Omental fat pad (tissue), 4 donors: ENCODE data around the gene NDUFS8. TPM values are rescaled to one million over a fixed set of nuclear protein-coding genes. Genes with fewer than 3 reads are reported as not detected.

ENCODE experiments used
- ATAC-seq: fragments of 150-250 bp; one replicate; pipeline ENCODE4 v1.9.1; 2016; ENCODE audit warnings: mild to moderate bottlenecking, moderate library complexity; ENCODE audit not compliant: low FRiP score
- DNase-seq: peaks from one replicate; pipeline ENCODE4 v3.0.0-alpha.2; 2019; ENCODE audit warnings: low spot score
- CTCF ChIP-seq, 3 donors: fragments of 450-650 bp; IDR thresholded peaks; one replicate each; pipeline ENCODE4 v1.5.1; 2016 to 2017; ENCODE audit warnings: antibody characterized with exemption in 3 of 3, mild to moderate bottlenecking in 3 of 3, moderate library complexity in 2 of 3
- total RNA-seq, 4 donors: library from RNA; depleted of rRNA; stranded (reverse); fragments of >200 nt; gene quantifications; one replicate each; pipeline ENCODE4 v1.1.0, GENCODE V29; 2016

Gene NDUFS8
- total RNA-seq, 4 donors from 2014 or later: 91.1 to 155 (median 128) TPM

- no peak for TF ChIP-seq CTCF (IDR thresholded peaks at IDR 0.05)
- ATAC-seq (no peak), DNase-seq (no peak)
These were observed 34.4 kb upstream of the NDUFS8 start for GRCh38 chr11:67996051-67996450.

- DNase-seq (no peak), ATAC-seq (peak; percentile 68)
- TF ChIP-seq CTCF (IDR thresholded peaks at IDR 0.05): no peak
These were observed 33.6 kb upstream of the NDUFS8 start for GRCh38 chr11:67996622-67997474.

- ATAC-seq: no peak
- no peak for DNase-seq
- TF ChIP-seq CTCF (IDR thresholded peaks at IDR 0.05): no peak
These were observed 33.0 kb upstream of the NDUFS8 start for GRCh38 chr11:67997475-67997921.

GRCh38 chr11:67998150-67999045 is 32.1 kb upstream of the NDUFS8 start:
- DNase-seq (no peak), ATAC-seq (no peak)
- no peak for TF ChIP-seq CTCF (IDR thresholded peaks at IDR 0.05)

GRCh38 chr11:67999201-67999629 is 31.3 kb upstream of the NDUFS8 start:
- ATAC-seq: no peak
- TF ChIP-seq CTCF (IDR thresholded peaks at IDR 0.05): no peak
- DNase-seq: no peak

- ATAC-seq (no peak), DNase-seq (no peak)
- TF ChIP-seq CTCF (IDR thresholded peaks at IDR 0.05): no peak
These were observed 30.8 kb upstream of the NDUFS8 start for GRCh38 chr11:67999704-68000103.
